PC-3 (cell line): Measurements from ENCODE around the gene KLHL11. TPM values are rescaled to one million over a fixed set of nuclear protein-coding genes. Genes with fewer than 3 reads are reported as not detected.
A peak's percentile ranks its signal among the peaks of the same experiment; 100 is the strongest.

ENCODE experiments used
- ATAC-seq: fragments of 200-7000 bp; cut with Tn5 transposase; 2 replicates; pipeline ENCODE4 v1.9.1; 2020; ENCODE audit warnings: mild to moderate bottlenecking, moderate library complexity
- BruUV-seq: library from RNA; stranded (reverse); fragments of 400-500 nt; replicated peaks from 2 replicates; lab custom pipeline; 2021; lab: Mats Ljungman, UMichigan
- CTCF ChIA-PET: fragments of 300-600 bp; sonication (Branson Sonifier 250); formaldehyde crosslinking; loops from one replicate; lab custom pipeline; 2022; ENCODE audit warnings: antibody characterized with exemption; lab: Charles Lee
- POLR2A ChIA-PET: fragments of 300-600 bp; sonication (Branson Sonifier 250); formaldehyde crosslinking; loops from one replicate; lab custom pipeline; 2022; ENCODE audit warnings: antibody characterized with exemption; ENCODE audit not compliant: unreplicated experiment; lab: Charles Lee
- DNase-seq: peaks from one replicate; pipeline ENCODE4 v3.0.0-alpha.2; 2015
- H2AFZ ChIP-seq: fragments of 300-600 bp; sonication (generic); 2 replicates; pipeline ENCODE4 v1.6.0; 2016; ENCODE audit warnings: antibody characterized with exemption, low read length
- H3F3A ChIP-seq: fragments of 300-600 bp; sonication (generic); one replicate; pipeline ENCODE4 v1.6.0; 2017; ENCODE audit warnings: antibody characterized with exemption, low read length, control low read depth, mild to moderate bottlenecking; ENCODE audit not compliant: unreplicated experiment
- H3K27ac ChIP-seq: fragments of 300-600 bp; sonication (generic); 2 replicates; pipeline ENCODE4 v1.5.1; 2016; ENCODE audit warnings: mild to moderate bottlenecking, low read length
- H3K27me3 ChIP-seq: fragments of 300-600 bp; sonication (generic); 2 replicates; pipeline ENCODE4 v1.6.1; 2016; ENCODE audit warnings: low read length, mixed read lengths
- H3K36me3 ChIP-seq: fragments of 300-600 bp; sonication (generic); 2 replicates; pipeline ENCODE4 v1.6.1; 2016; ENCODE audit warnings: low read depth, mixed run types, low read length, mixed read lengths
- H3K4me1 ChIP-seq: fragments of 300-600 bp; sonication (generic); 2 replicates; pipeline ENCODE4 v1.5.1; 2016; ENCODE audit warnings: low read length; ENCODE audit not compliant: insufficient read depth
- H3K4me2 ChIP-seq: fragments of 300-600 bp; sonication (generic); 2 replicates; pipeline ENCODE4 v1.6.0; 2016; ENCODE audit warnings: low read length
- H3K4me3 ChIP-seq: fragments of 300-600 bp; sonication (generic); 2 replicates; pipeline ENCODE4 v1.5.1; 2016; ENCODE audit warnings: mild to moderate bottlenecking, low read length, mixed read lengths
- H3K79me2 ChIP-seq: fragments of 300-600 bp; sonication (generic); 2 replicates; pipeline ENCODE4 v1.6.1; 2017; ENCODE audit warnings: low read length, mixed read lengths
- H3K9ac ChIP-seq: fragments of 300-600 bp; sonication (generic); 2 replicates; pipeline ENCODE4 v1.6.0; 2016; ENCODE audit warnings: mild to moderate bottlenecking, low read length
- H3K9me2 ChIP-seq: fragments of 300-600 bp; sonication (generic); replicated peaks from 2 replicates; pipeline ENCODE4 v1.6.1; 2016; ENCODE audit warnings: mixed run types, low read length, mixed read lengths
- H3K9me3 ChIP-seq: fragments of 300-600 bp; sonication (generic); 2 replicates; pipeline ENCODE4 v1.6.1; 2016; ENCODE audit warnings: low read length, mixed read lengths
- H4K20me1 ChIP-seq: fragments of 300-600 bp; sonication (generic); 2 replicates; pipeline ENCODE4 v1.6.1; 2016; ENCODE audit warnings: low read length, mixed read lengths
- CTCF ChIP-seq: fragments of 300-600 bp; sonication (generic); conservative IDR thresholded peaks from 2 replicates; pipeline ENCODE4 v1.5.1; 2017; ENCODE audit warnings: antibody characterized with exemption, low read depth, mild to moderate bottlenecking, low read length
- EZH2 ChIP-seq: fragments of 300-600 bp; sonication (generic); IDR thresholded peaks from one replicate; pipeline ENCODE4 v1.6.1; 2017; ENCODE audit warnings: antibody characterized with exemption, mild to moderate bottlenecking, low read length; ENCODE audit not compliant: unreplicated experiment
- EZH2phosphoT487 ChIP-seq: fragments of 300-600 bp; sonication (generic); IDR thresholded peaks from 2 replicates; pipeline ENCODE4 v1.6.1; 2018; ENCODE audit warnings: mild to moderate bottlenecking, antibody characterized with exemption, low read length, borderline replicate concordance
- intact Hi-C: fragments of 100-400 bp; cut with micrococcal nuclease; formaldehyde crosslinking; loops from 2 replicates; pipeline ENCODE4 v1.9.0; 2023
- total RNA-seq: library from RNA; depleted of rRNA; stranded (reverse); fragments of >200 nt; gene quantifications from 2 replicates; pipeline ENCODE4 v1.2.3, GENCODE V29; 2014; rRNA removed

The KLHL11 gene
- total RNA-seq, 1 experiment from 2014 or later, result 19.9 TPM

GRCh38 chr17:41810659-41811548, 54.3 kb downstream of the KLHL11 start:
- Histone ChIP-seq H3K27ac (peak overlapping the region; percentile 65), H3K4me3 (peak overlapping the region; percentile 85), H3F3A (no peaks in the 10 kb centered on the region), H3K79me2 (peaks cover 49% of the 10 kb centered on the region), H3K9me2 (no peaks in the 10 kb centered on the region), H4K20me1 (no peaks in the 10 kb centered on the region), H3K27me3 (no peaks in the 10 kb centered on the region), H2AFZ (peak overlapping the region; percentile 88; the same call in 1 of the 2 replicates), H3K4me1 (peaks cover 27% of the 10 kb centered on the region), H3K9me3 (no peaks in the 10 kb centered on the region), H3K9ac (peak overlapping the region; percentile 83), H3K4me2 (peak overlapping the region; percentile 99), H3K36me3 (no peaks in the 10 kb centered on the region)
- no peak for TF ChIP-seq CTCF
- no peak for TF ChIP-seq EZH2
- no peak for TF ChIP-seq EZH2phosphoT487
- intact Hi-C loops, result no loop called here
- DNase-seq (no peak), ATAC-seq (peak; percentile 6)
- ChIA-PET POLR2A (no interaction called here), CTCF (interaction anchor here (0.5 to 0.6 kb wide), 2 partner anchors 26 to 948 kb away, joined by 3 read pairs; no protein-coding TSS in a partner anchor)
- TSS peak; percentile 37 for BruUV-seq

- Histone ChIP-seq H3K4me3 (no peak overlapping the region), H3K36me3 (no peaks in the 10 kb centered on the region), H3K9me3 (no peaks in the 10 kb centered on the region), H3K4me2 (no peak overlapping the region), H3K9ac (no peak overlapping the region), H3K27me3 (no peaks in the 10 kb centered on the region), H3K79me2 (peaks cover 28% of the 10 kb centered on the region), H3K9me2 (no peaks in the 10 kb centered on the region), H3K27ac (no peak overlapping the region), H3F3A (no peaks in the 10 kb centered on the region), H3K4me1 (peaks cover 14% of the 10 kb centered on the region), H2AFZ (no peak overlapping the region), H4K20me1 (no peaks in the 10 kb centered on the region)
- TF ChIP-seq EZH2, result no peak
- ChIA-PET POLR2A (no interaction called here), CTCF (no interaction called here)
- intact Hi-C loops, result no loop called here
- ATAC-seq (no peak), DNase-seq (no peak)
- BruUV-seq, result no TSS peak
Measured at GRCh38 chr17:41806685-41807445, 58.4 kb downstream of the KLHL11 start.

Other genes with a start within 250 kb of the KLHL11 start
- 92.1 and 115 TPM in 2 replicates for gene KRT17, start 240.8 kb downstream of the KLHL11 start, total RNA-seq
- 88.7 and 95.9 TPM in 2 replicates for gene EIF1, start 176.5 kb downstream of the KLHL11 start, total RNA-seq
- not detected in 2 replicates for gene GAST, start 153.1 kb downstream of the KLHL11 start, total RNA-seq
- gene HAP1, start 130.8 kb downstream of the KLHL11 start, total RNA-seq, result 1.2 and 1.4 TPM in 2 replicates
- gene JUP, start 78.7 kb downstream of the KLHL11 start, total RNA-seq, result 132 and 168 TPM in 2 replicates
- gene P3H4, start 53.5 kb downstream of the KLHL11 start, total RNA-seq, result 29.6 and 35.1 TPM in 2 replicates
- gene FKBP10, start 52.4 kb downstream of the KLHL11 start, total RNA-seq, result 63.4 and 69.8 TPM in 2 replicates
- 78.8 and 79.2 TPM in 2 replicates for gene NT5C3B, start 29.2 kb downstream of the KLHL11 start, total RNA-seq
- gene KLHL10, start 27.6 kb downstream of the KLHL11 start, total RNA-seq, result not detected in 2 replicates
- 110 and 114 TPM in 2 replicates for gene ACLY, start 53.5 kb upstream of the KLHL11 start, total RNA-seq
- gene ODAD4, start 65.2 kb upstream of the KLHL11 start, total RNA-seq, result 0.15 and 0.98 TPM in 2 replicates
- 75.4 and 91.6 TPM in 2 replicates for gene CNP, start 101.4 kb upstream of the KLHL11 start, total RNA-seq
- 60.1 and 76.3 TPM in 2 replicates for gene DNAJC7, start 152.0 kb upstream of the KLHL11 start, total RNA-seq
- 39.4 and 46.6 TPM in 2 replicates for gene NKIRAS2, start 154.7 kb upstream of the KLHL11 start, total RNA-seq
- 0.62 and 1.8 TPM in 2 replicates for gene C17orf113, start 185.2 kb upstream of the KLHL11 start, total RNA-seq
- 0.04 and 0.17 TPM in 2 replicates for gene ZNF385C, start 233.1 kb upstream of the KLHL11 start, total RNA-seq
- not detected in 2 replicates for gene DHX58, start 247.3 kb upstream of the KLHL11 start, total RNA-seq